Calu3 (cell line): ENCODE results near the gene WNT5B. TPM values are rescaled to one million over a fixed set of nuclear protein-coding genes. Genes with fewer than 3 reads are reported as not detected.

ENCODE experiments used
- BruUV-seq: library from RNA; stranded (reverse); fragments of 400-500 nt; replicated peaks from 2 replicates; lab custom pipeline; 2021; lab: Mats Ljungman, UMichigan
- CTCF ChIA-PET: fragments of 300-600 bp; sonication (Branson Sonifier 250); formaldehyde crosslinking; loops from one replicate; lab custom pipeline; 2022; ENCODE audit warnings: antibody characterized with exemption; lab: Charles Lee
- DNase-seq: peaks from one replicate; pipeline ENCODE4 v3.0.0; 2022
- H3K27ac Mint-ChIP-seq: one replicate; pipeline ENCODE4 v1.8.0; 2022; ENCODE audit warnings: mixed read lengths; ENCODE audit not compliant: unreplicated experiment
- H3K27me3 Mint-ChIP-seq: one replicate; pipeline ENCODE4 v1.8.0; 2022; ENCODE audit warnings: mixed read lengths; ENCODE audit not compliant: unreplicated experiment
- H3K36me3 Mint-ChIP-seq: one replicate; pipeline ENCODE4 v1.8.0; 2022; ENCODE audit warnings: mild to moderate bottlenecking, moderate library complexity, mixed read lengths; ENCODE audit not compliant: insufficient read depth, unreplicated experiment
- H3K4me1 Mint-ChIP-seq: one replicate; pipeline ENCODE4 v1.8.0; 2022; ENCODE audit warnings: mild to moderate bottlenecking, low read depth, mixed read lengths; ENCODE audit not compliant: unreplicated experiment
- H3K4me3 Mint-ChIP-seq: one replicate; pipeline ENCODE4 v1.8.0; 2022; ENCODE audit warnings: mild to moderate bottlenecking, low read depth, moderate library complexity, mixed read lengths; ENCODE audit not compliant: unreplicated experiment
- H3K9me3 Mint-ChIP-seq: one replicate; pipeline ENCODE4 v1.8.0; 2022; ENCODE audit warnings: low read depth, mixed read lengths; ENCODE audit not compliant: unreplicated experiment
- intact Hi-C: fragments of 100-400 bp; cut with micrococcal nuclease; formaldehyde crosslinking; loops from one replicate; pipeline ENCODE4 v1.10.0; 2022; ENCODE audit not compliant: unreplicated experiment
- total RNA-seq: library from RNA; stranded (reverse); gene quantifications from 2 replicates; pipeline ENCODE4 v1.2.3, GENCODE V29; 2022
- TF ChIP-seq, protein P1 (sequence below): fragments of 200-600 bp; IDR thresholded peaks from one replicate; pipeline ENCODE4 v1.8.0; 2022; ENCODE audit warnings: antibody characterized with exemption; ENCODE audit not compliant: unreplicated experiment

WNT5B gene
- total RNA-seq, 1 experiment from 2014 or later: 0.24 TPM

DNA sequence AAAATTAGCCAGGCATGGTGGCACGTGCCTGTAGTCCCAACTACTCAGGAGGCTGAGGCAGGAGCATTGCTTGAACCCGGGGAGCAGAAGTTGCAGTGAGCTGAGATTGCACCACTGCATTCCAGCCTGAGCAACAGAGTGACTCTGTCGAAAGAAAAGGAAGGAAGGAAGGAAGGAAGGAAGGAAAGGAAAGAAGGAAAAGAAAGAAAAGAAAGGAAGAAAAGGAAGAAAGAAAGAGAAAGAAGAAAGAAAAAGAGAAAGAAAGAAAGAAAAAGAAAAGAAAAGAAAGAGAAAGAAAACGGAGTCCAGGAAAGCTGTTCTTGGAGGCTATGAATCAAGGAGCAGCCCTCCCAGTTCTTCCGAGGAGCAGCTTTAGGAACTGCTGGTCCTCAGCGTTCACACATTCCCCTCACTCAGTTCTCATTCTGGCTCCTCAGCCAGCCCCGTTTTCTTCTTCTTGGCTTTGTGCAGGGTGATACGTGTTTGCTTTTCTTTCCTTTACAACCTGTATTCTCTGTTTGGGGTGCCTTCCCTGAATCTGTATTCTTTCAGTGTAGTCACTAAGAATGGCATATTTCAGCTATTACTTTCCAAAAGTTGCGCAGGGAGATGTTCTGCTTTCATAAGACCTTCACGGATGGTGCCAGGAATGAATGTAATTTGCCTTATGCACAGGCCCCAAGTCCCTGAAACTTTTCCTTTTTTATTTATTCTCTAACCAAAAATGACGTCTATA, 46.9 kb upstream of the WNT5B start:
- no TSS peak for BruUV-seq
- Mint-ChIP-seq H3K36me3 (no peaks in the 10 kb centered on the region), H3K27ac (no peak overlapping the region), H3K4me3 (no peak overlapping the region), H3K27me3 (no peaks in the 10 kb centered on the region), H3K9me3 (no peaks in the 10 kb centered on the region), H3K4me1 (no peaks in the 10 kb centered on the region)
- CTCF ChIA-PET: interaction anchor here (3.2 kb wide), 1 partner anchor 464 kb away, joined by 55 read pairs; no protein-coding TSS in a partner anchor
- TF ChIP-seq, protein P1, sequence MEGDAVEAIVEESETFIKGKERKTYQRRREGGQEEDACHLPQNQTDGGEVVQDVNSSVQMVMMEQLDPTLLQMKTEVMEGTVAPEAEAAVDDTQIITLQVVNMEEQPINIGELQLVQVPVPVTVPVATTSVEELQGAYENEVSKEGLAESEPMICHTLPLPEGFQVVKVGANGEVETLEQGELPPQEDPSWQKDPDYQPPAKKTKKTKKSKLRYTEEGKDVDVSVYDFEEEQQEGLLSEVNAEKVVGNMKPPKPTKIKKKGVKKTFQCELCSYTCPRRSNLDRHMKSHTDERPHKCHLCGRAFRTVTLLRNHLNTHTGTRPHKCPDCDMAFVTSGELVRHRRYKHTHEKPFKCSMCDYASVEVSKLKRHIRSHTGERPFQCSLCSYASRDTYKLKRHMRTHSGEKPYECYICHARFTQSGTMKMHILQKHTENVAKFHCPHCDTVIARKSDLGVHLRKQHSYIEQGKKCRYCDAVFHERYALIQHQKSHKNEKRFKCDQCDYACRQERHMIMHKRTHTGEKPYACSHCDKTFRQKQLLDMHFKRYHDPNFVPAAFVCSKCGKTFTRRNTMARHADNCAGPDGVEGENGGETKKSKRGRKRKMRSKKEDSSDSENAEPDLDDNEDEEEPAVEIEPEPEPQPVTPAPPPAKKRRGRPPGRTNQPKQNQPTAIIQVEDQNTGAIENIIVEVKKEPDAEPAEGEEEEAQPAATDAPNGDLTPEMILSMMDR: no peak
- intact Hi-C loops: loop anchor here (10.0 kb wide), 1 partner anchor 367 kb away; no protein-coding TSS in a partner anchor
- DNase-seq: no peak

DNA sequence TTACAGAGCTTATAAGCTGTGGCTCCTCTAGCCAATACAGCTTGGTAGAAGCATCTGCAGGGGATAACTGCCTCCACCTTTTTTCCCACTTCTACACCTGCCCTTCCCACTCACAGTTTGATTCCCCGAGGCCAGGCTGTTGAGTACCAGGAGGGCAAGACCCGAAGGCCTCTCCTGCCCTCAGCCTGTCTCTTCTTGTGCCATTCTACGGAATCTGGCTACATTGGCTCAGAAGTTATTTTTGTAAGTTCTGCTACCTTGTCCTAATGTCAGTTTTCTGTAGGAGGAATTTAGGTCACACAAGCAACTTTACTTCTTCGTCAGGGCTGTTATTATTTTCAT, 46.4 kb upstream of the WNT5B start:
- no peak for DNase-seq
- BruUV-seq: no TSS peak
- TF ChIP-seq, protein P1: no peak
- Mint-ChIP-seq H3K4me1 (no peaks in the 10 kb centered on the region), H3K4me3 (no peak overlapping the region), H3K9me3 (no peaks in the 10 kb centered on the region), H3K36me3 (no peaks in the 10 kb centered on the region), H3K27me3 (no peaks in the 10 kb centered on the region), H3K27ac (no peak overlapping the region)
- CTCF ChIA-PET: interaction anchor here (1.2 to 3.2 kb wide), 5 partner anchors 10 to 464 kb away, joined by 3 to 55 read pairs (median 5); no protein-coding TSS in a partner anchor
- intact Hi-C loops: loop anchor here (1.0 to 10.0 kb wide), 2 partner anchors 368 to 464 kb away; no protein-coding TSS in a partner anchor

DNA sequence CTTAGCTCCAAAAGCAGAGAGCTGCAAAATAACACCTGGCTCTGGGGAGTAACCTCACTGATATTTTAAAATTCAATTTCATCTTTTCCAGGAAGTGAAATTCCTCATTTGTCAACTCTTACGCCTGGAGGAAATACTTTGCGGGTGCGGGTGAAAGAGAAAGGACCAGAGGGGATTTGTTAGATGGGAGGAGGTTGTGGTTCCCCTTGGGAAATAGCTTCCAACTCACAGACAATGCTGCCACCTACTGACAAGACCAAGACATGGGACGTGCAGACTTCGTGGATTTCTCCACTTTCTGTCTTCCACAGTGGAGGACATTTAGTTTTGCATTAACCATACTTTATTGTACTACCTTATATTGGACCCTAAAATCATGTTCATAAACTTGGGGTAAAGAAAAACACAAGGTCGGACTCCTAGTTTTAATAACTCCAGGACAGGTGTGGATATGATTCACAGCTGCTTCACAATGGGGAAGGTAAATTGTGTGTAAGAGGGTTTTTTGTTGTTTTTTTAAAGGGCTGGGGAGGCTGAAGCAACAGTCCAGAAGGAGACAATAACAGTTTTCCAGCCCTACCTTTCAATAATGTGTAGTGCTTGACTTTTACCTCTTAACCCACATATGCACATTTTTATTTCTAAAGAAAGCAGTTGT, 45.5 kb upstream of the WNT5B start:
- Mint-ChIP-seq H3K27me3 (no peaks in the 10 kb centered on the region), H3K36me3 (no peaks in the 10 kb centered on the region), H3K4me3 (no peak overlapping the region), H3K27ac (no peak overlapping the region), H3K4me1 (peaks cover 3% of the 10 kb centered on the region), H3K9me3 (no peaks in the 10 kb centered on the region)
- BruUV-seq: no TSS peak
- peak; percentile 73 for DNase-seq
- TF ChIP-seq, protein P1: peak; percentile 75
- intact Hi-C loops: loop anchor here (1.0 to 10.0 kb wide), 2 partner anchors 369 to 465 kb away; no protein-coding TSS in a partner anchor
- CTCF ChIA-PET: interaction anchor here (0.6 to 3.2 kb wide), 9 partner anchors 9 to 732 kb away, joined by 3 to 55 read pairs (median 3); no protein-coding TSS in a partner anchor

GRCh38 chr12:1584326-1584725, 44.7 kb upstream of the WNT5B start:
- H3K27me3 Mint-ChIP-seq: no peaks in the 10 kb centered on the region
- H3K27ac Mint-ChIP-seq: no peak overlapping the region

More at GRCh38 chr12:1584326-1584725, 44.7 kb upstream of the WNT5B start:
- DNase-seq: no peak
- CTCF ChIA-PET: interaction anchor here (1.7 to 3.2 kb wide), 3 partner anchors 8 to 466 kb away, joined by 5 to 55 read pairs (median 10); no protein-coding TSS in a partner anchor
- TF ChIP-seq, protein P1: no peak
- Mint-ChIP-seq H3K36me3 (no peaks in the 10 kb centered on the region), H3K9me3 (no peaks in the 10 kb centered on the region), H3K4me1 (peaks cover 9% of the 10 kb centered on the region), H3K4me3 (no peak overlapping the region)
- intact Hi-C loops: loop anchor here (10.0 kb wide), 1 partner anchor 370 kb away; no protein-coding TSS in a partner anchor
- no TSS peak for BruUV-seq
